OCI-LY7 (cell line): ENCODE measurements around the gene RAB1A. TPM values are rescaled to one million over a fixed set of nuclear protein-coding genes. Genes with fewer than 3 reads are reported as not detected.

ENCODE experiments used
- BruUV-seq: library from RNA; stranded (reverse); fragments of 400-500 nt; replicated peaks from 2 replicates; lab custom pipeline; 2021; lab: Mats Ljungman, UMichigan
- CTCF ChIA-PET: fragments of 300-600 bp; sonication (Branson Sonifier 250); formaldehyde crosslinking; loops from one replicate; lab custom pipeline; 2022; ENCODE audit warnings: antibody characterized with exemption; ENCODE audit not compliant: unreplicated experiment; lab: Charles Lee
- POLR2A ChIA-PET: fragments of 300-600 bp; sonication (Branson Sonifier 250); formaldehyde crosslinking; loops from one replicate; lab custom pipeline; 2022; ENCODE audit warnings: antibody characterized with exemption; lab: Charles Lee
- DNase-seq: peaks from one replicate; pipeline ENCODE4 v3.0.0-alpha.2; 2015; ENCODE audit warnings: low spot score
- H2AFZ ChIP-seq: fragments of 200-600 bp; sonication (generic), shearing (Covaris generic); 2 replicates; pipeline ENCODE4 v1.6.1; 2014; ENCODE audit warnings: mild to moderate bottlenecking, antibody characterized with exemption, low read length, moderate library complexity
- H3K27ac ChIP-seq: fragments of 200-600 bp; sonication (generic); 2 replicates; pipeline ENCODE4 v1.5.1; 2014; ENCODE audit warnings: mixed run types, low read depth, mild to moderate bottlenecking, moderate library complexity, low read length, inconsistent platforms; ENCODE audit not compliant: poor library complexity, severe bottlenecking
- H3K36me3 ChIP-seq: fragments of 200-600 bp; sonication (generic); 2 replicates; pipeline ENCODE4 v1.6.1; 2014; ENCODE audit warnings: mild to moderate bottlenecking, antibody characterized with exemption, low read length, moderate library complexity, mixed read lengths; ENCODE audit not compliant: insufficient read depth
- H3K4me1 ChIP-seq: fragments of 200-600 bp; sonication (generic); 2 replicates; pipeline ENCODE4 v1.5.1; 2014; ENCODE audit warnings: mild to moderate bottlenecking, low read length; ENCODE audit not compliant: insufficient read depth, poor library complexity, severe bottlenecking
- H3K4me2 ChIP-seq: fragments of 200-600 bp; sonication (generic); 2 replicates; pipeline ENCODE4 v1.6.1; 2014; ENCODE audit warnings: mild to moderate bottlenecking, low read length
- H3K4me3 ChIP-seq: fragments of 200-600 bp; sonication (generic); 2 replicates; pipeline ENCODE4 v1.5.1; 2014; ENCODE audit warnings: mild to moderate bottlenecking, low read depth, low read length; ENCODE audit not compliant: poor library complexity, severe bottlenecking
- H3K79me2 ChIP-seq: fragments of 200-600 bp; sonication (generic); 2 replicates; pipeline ENCODE4 v1.6.1; 2016; ENCODE audit warnings: low read depth, mild to moderate bottlenecking, low read length, moderate library complexity, mixed read lengths; ENCODE audit not compliant: insufficient read depth
- H3K9me2 ChIP-seq: fragments of 200-600 bp; sonication (generic); 2 replicates; pipeline ENCODE4 v1.6.1; 2016; ENCODE audit warnings: mild to moderate bottlenecking, low read length, mixed read lengths; ENCODE audit not compliant: insufficient read depth
- H3K9me3 ChIP-seq: fragments of 200-600 bp; sonication (generic); 2 replicates; pipeline ENCODE4 v1.6.1; 2014; ENCODE audit warnings: mild to moderate bottlenecking, mixed run types, low read length, mixed read lengths
- H4K20me1 ChIP-seq: fragments of 200-600 bp; sonication (generic); 2 replicates; pipeline ENCODE4 v1.6.1; 2014; ENCODE audit warnings: mild to moderate bottlenecking, antibody characterized with exemption, low read length, moderate library complexity, mixed read lengths; ENCODE audit not compliant: insufficient read depth
- CTCF ChIP-seq: fragments of 200-600 bp; sonication (generic); conservative IDR thresholded peaks from 2 replicates; pipeline ENCODE4 v1.5.1; 2014; ENCODE audit warnings: mild to moderate bottlenecking, antibody characterized with exemption, low read length, moderate library complexity, mixed read lengths
- EZH2phosphoT487 ChIP-seq: fragments of 200-600 bp; sonication (generic); IDR thresholded peaks from 2 replicates; pipeline ENCODE4 v1.6.1; 2018; ENCODE audit warnings: low read depth, borderline replicate concordance, mild to moderate bottlenecking, mixed run types, antibody characterized with exemption, low read length, moderate library complexity, mixed read lengths
- intact Hi-C: fragments of 100-400 bp; cut with micrococcal nuclease; formaldehyde crosslinking; loops from one replicate; pipeline ENCODE4 v1.10.0; 2022; ENCODE audit not compliant: unreplicated experiment
- total RNA-seq, 2 experiments: library from RNA; depleted of rRNA in 1 of 2; stranded (reverse); fragments of >200 nt in 1 of 2; shearing (Covaris generic) in 1 of 2; gene quantifications; 2 replicates each; pipeline ENCODE4 v1.2.3, GENCODE V29; 2014 to 2022

RAB1A gene
- total RNA-seq, 2 experiments from 2014 or later, result 39.7 to 75.4 TPM

- peaks cover 61% of the 10 kb centered on the region for H3K4me1 ChIP-seq
- peaks cover 21% of the 10 kb centered on the region; the same call in 1 of the 2 replicates for H3K79me2 ChIP-seq
- no peaks in the 10 kb centered on the region for H3K9me3 ChIP-seq
- H3K4me3 ChIP-seq, result peak overlapping the region; percentile 82
- peak overlapping the region; percentile 34 for H3K27ac ChIP-seq
- TF ChIP-seq EZH2phosphoT487, result no peak
- TF ChIP-seq CTCF, result no peak
- H2AFZ ChIP-seq, result no peak overlapping the region; the same call in 1 of the 2 replicates
- ChIA-PET CTCF (no interaction called here), POLR2A (interaction anchor here (0.6 to 3.4 kb wide), 8 partner anchors 7 to 148 kb away, joined by 3 to 25 read pairs (median 4); no protein-coding TSS in a partner anchor)
- BruUV-seq, result TSS peak; percentile 59
- intact Hi-C loops, result loop anchor here (5.0 kb wide), 2 partner anchors 380 to 500 kb away; no protein-coding TSS in a partner anchor
- H3K4me2 ChIP-seq, result peak overlapping the region; percentile 88
- peak; percentile 46 for DNase-seq
- H3K36me3 ChIP-seq, result 0 out of 2 replicates have a peak, but pooled peaks cover under 1% of the 10 kb centered on the region
- no peaks in the 10 kb centered on the region for H4K20me1 ChIP-seq
- no peaks in the 10 kb centered on the region for H3K9me2 ChIP-seq
Observed at GRCh38 chr2:65057391-65058052, 72.4 kb downstream of the RAB1A start.

GRCh38 chr2:65057054-65057375 lies 72.9 kb downstream of the RAB1A start:
- peak overlapping the region; percentile 88 for H3K4me2 ChIP-seq
- ChIA-PET CTCF (interaction anchor here (1.2 kb wide), 1 partner anchor 125 kb away, joined by 4 read pairs; no protein-coding TSS in a partner anchor), POLR2A (interaction anchor here (0.9 to 3.4 kb wide), 5 partner anchors 8 to 149 kb away, joined by 3 to 25 read pairs (median 4); no protein-coding TSS in a partner anchor)
- H2AFZ ChIP-seq, result peak overlapping the region; percentile 29; the same call in 1 of the 2 replicates
- H3K9me3 ChIP-seq, result peaks cover 3% of the 10 kb centered on the region; the same call in 1 of the 2 replicates
- DNase-seq, result no peak
- peak overlapping the region; percentile 82 for H3K4me3 ChIP-seq
- H3K36me3 ChIP-seq, result peaks cover 5% of the 10 kb centered on the region; the same call in 1 of the 2 replicates
- peaks cover 66% of the 10 kb centered on the region for H3K4me1 ChIP-seq
- intact Hi-C loops, result loop anchor here (5.0 kb wide), 2 partner anchors 380 to 500 kb away; no protein-coding TSS in a partner anchor
- TF ChIP-seq EZH2phosphoT487 (no peak), CTCF (no peak)
- peak overlapping the region; percentile 34 for H3K27ac ChIP-seq
- no peaks in the 10 kb centered on the region for H3K9me2 ChIP-seq
- peaks cover 21% of the 10 kb centered on the region; the same call in 1 of the 2 replicates for H3K79me2 ChIP-seq
- BruUV-seq, result no TSS peak
- H4K20me1 ChIP-seq, result no peaks in the 10 kb centered on the region
